T-cell (primary cell): Measurements from ENCODE around the gene RITA1. TPM values are rescaled to one million over a fixed set of nuclear protein-coding genes. Genes with fewer than 3 reads are reported as not detected.

Experiments
- ATAC-seq, 4 experiments: fragments of 200-7000 bp in 3 of 4; fragments of 150-1000 bp in 1 of 4; cut with Tn5 transposase; replicated peaks in 1 of 4; 1 replicate in 3 of 4; 2 replicates in 1 of 4; pipeline ENCODE4 v1.10.0; 2021; ENCODE audit warnings: moderate library complexity in 3 of 4, mild to moderate bottlenecking in 2 of 4, moderate number of reproducible peaks in 1 of 4
- CTCF ChIA-PET, 2 donors: fragments of 300-600 bp; sonication (Branson Sonifier 250); formaldehyde crosslinking; loops; one replicate each; lab custom pipeline; 2022; ENCODE audit warnings: antibody characterized with exemption in 2 of 2; lab: Charles Lee
- POLR2A ChIA-PET, 2 donors: fragments of 300-600 bp; sonication (Branson Sonifier 250); formaldehyde crosslinking; loops; one replicate each; lab custom pipeline; 2022; ENCODE audit warnings: antibody characterized with exemption in 2 of 2; lab: Charles Lee
- DNase-seq, 35 experiments: peaks; one replicate each; pipeline versions ENCODE4 v3.0.0 to v3.0.0-alpha.2; 2013 to 2023
- H3K27ac ChIP-seq: one replicate; pipeline ENCODE4 v1.5.1; 2013; ENCODE audit warnings: low read length
- H3K27me3 ChIP-seq, 2 experiments: replicated peaks in 1 of 2; 1 replicate in 1 of 2; 2 replicates in 1 of 2; pipeline versions ENCODE4 v1.6.1 to v1.7.0; 2013; ENCODE audit warnings: low read length in 1 of 2, mixed read lengths in 1 of 2; ENCODE audit not compliant: control insufficient read depth in 2 of 2, insufficient read depth in 2 of 2; ENCODE audit errors: extremely low read depth in 1 of 2
- H3K36me3 ChIP-seq, 2 donors: 1 replicate in 1 of 2; 2 replicates in 1 of 2; pipeline versions ENCODE4 v1.6.1 to v1.7.0; 2013; ENCODE audit warnings: low read length in 1 of 2; ENCODE audit not compliant: control insufficient read depth in 2 of 2, insufficient read depth in 1 of 2; ENCODE audit errors: extremely low read depth in 1 of 2
- H3K4me1 ChIP-seq, 2 experiments: 1 replicate in 1 of 2; 2 replicates in 1 of 2; pipeline versions ENCODE4 v1.6.1 to v1.7.0; 2013; ENCODE audit warnings: low read length in 2 of 2, mixed read lengths in 1 of 2; ENCODE audit not compliant: insufficient read depth in 2 of 2, control insufficient read depth in 1 of 2; ENCODE audit errors: extremely low read depth in 1 of 2
- H3K4me3 ChIP-seq, 2 donors: 1 replicate in 1 of 2; 2 replicates in 1 of 2; pipeline versions ENCODE4 v1.5.1 to v1.7.0; 2013; ENCODE audit warnings: mild to moderate bottlenecking in 2 of 2, low read length in 1 of 2, moderate library complexity in 1 of 2; ENCODE audit not compliant: control insufficient read depth in 1 of 2; ENCODE audit errors: extremely low read depth in 1 of 2
- H3K9me3 ChIP-seq: 2 replicates; pipeline ENCODE4 v1.7.0; 2013
- H3K27ac Mint-ChIP-seq, 2 donors: one replicate each; pipeline ENCODE4 v1.8.0; 2020 to 2021; ENCODE audit warnings: mild to moderate bottlenecking in 2 of 2, mixed read lengths in 2 of 2
- H3K27me3 Mint-ChIP-seq, 2 donors: one replicate each; pipeline ENCODE4 v1.8.0; 2021 to 2022; ENCODE audit warnings: mixed read lengths in 2 of 2
- H3K36me3 Mint-ChIP-seq: one replicate; pipeline ENCODE4 v1.8.0; 2021; ENCODE audit warnings: mixed read lengths
- H3K4me1 Mint-ChIP-seq, 3 donors: one replicate each; pipeline ENCODE4 v1.8.0; 2020 to 2022; ENCODE audit warnings: mixed read lengths in 3 of 3, mild to moderate bottlenecking in 1 of 3
- H3K4me3 Mint-ChIP-seq, 3 donors: one replicate each; pipeline ENCODE4 v1.8.0; 2020 to 2022; ENCODE audit warnings: mild to moderate bottlenecking in 3 of 3, mixed read lengths in 3 of 3, moderate library complexity in 3 of 3
- H3K9me3 Mint-ChIP-seq, 3 donors: one replicate each; pipeline ENCODE4 v1.8.0; 2020 to 2022; ENCODE audit warnings: mixed read lengths in 3 of 3
- WGBS: methylation state at CpG from one replicate; pipeline ENCODE4 v1.1.5; 2013; ENCODE audit warnings: missing lambda C conversion rate; ENCODE audit not compliant: insufficient coverage; 5-methylcytosine and 5-hydroxymethylcytosine counted together
- total RNA-seq, 35 experiments: library from RNA in 6 of 35; stranded (reverse) in 6 of 35; fragments of 120-200 nt in 1 of 35; gene quantifications; one replicate each; pipeline versions ENCODE4 v1.2.1 to v1.2.4 and lab custom pipeline; 2013 to 2026

The RITA1 gene
- total RNA-seq, 5 donors from 2014 or later (not counting 1 experiment from before 2014, with no cell fraction given) = 7.8 to 17.8 (median 13.8) TPM

DNA sequence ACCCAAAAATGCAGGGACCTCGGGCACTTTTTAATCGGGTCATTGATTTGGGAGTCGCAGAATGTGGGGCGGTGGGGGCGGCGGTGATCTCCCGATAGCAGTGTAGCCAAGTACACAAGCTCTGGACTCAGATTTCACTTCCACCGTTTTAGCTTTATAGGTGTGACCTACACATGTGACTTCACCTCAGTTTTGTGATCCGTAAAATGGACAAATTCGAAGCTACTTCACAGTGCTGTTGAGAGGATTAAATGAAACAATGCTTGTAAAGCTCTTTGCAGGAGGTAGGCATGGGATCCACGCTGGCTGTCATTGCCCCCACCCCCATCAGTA lies 478 bp downstream of the RITA1 start:
- DNase-seq (no peak), ATAC-seq (no peak)
- 0% methylated on average over 1 of the region's 11 CpGs for WGBS
- H3K9me3 Mint-ChIP-seq = no peaks in the 10 kb centered on the region
- ChIA-PET POLR2A (interaction anchor here (0.6 to 0.7 kb wide), 4 partner anchors 27 to 37 kb away, joined by 3 to 10 read pairs (median 5); no protein-coding TSS in a partner anchor), CTCF (interaction anchor here (0.5 to 1.2 kb wide), 5 partner anchors 11 to 193 kb away, joined by 3 to 5 read pairs (median 3); no protein-coding TSS in a partner anchor)
- peak overlapping the region; percentile 94 to 95 for H3K27ac Mint-ChIP-seq
- H3K4me3 Mint-ChIP-seq = peak overlapping the region; percentile 90 to 95 (median 94)
- no peaks in the 10 kb centered on the region for H3K27me3 Mint-ChIP-seq
- H3K4me3 ChIP-seq = peak overlapping the region; percentile 80 to 99
- H3K4me1 Mint-ChIP-seq = peaks cover 31 to 53% (median 45%) of the 10 kb centered on the region in 3 donors
- no peak overlapping the region for H3K27ac ChIP-seq
- H3K4me1 ChIP-seq = peaks cover 11 to 43% of the 10 kb centered on the region in 2 experiments
- no peaks in the 10 kb centered on the region for H3K27me3 ChIP-seq
- peaks cover 16% of the 10 kb centered on the region for H3K36me3 Mint-ChIP-seq
- H3K9me3 ChIP-seq = no peaks in the 10 kb centered on the region
- peaks cover 0 to 10% of the 10 kb centered on the region in 2 donors for H3K36me3 ChIP-seq

GRCh38 chr12:113186666-113187325 lies 1.3 kb downstream of the RITA1 start:
- H3K27ac ChIP-seq = no peak overlapping the region
- Mint-ChIP-seq H3K9me3 (no peaks in the 10 kb centered on the region), H3K4me3 (peak overlapping the region; percentile 90 to 95 (median 94)), H3K4me1 (peaks cover 31 to 49% (median 43%) of the 10 kb centered on the region in 3 donors), H3K36me3 (peaks cover 16% of the 10 kb centered on the region), H3K27ac (peak overlapping the region; percentile 94 to 95), H3K27me3 (no peaks in the 10 kb centered on the region)
- peaks cover 4 to 15% of the 10 kb centered on the region in 2 donors for H3K36me3 ChIP-seq
- no peaks in the 10 kb centered on the region for H3K9me3 ChIP-seq
- peaks cover 11 to 43% of the 10 kb centered on the region in 2 experiments for H3K4me1 ChIP-seq
- 92% methylated on average over 14 of the region's 16 CpGs for WGBS
- ChIA-PET POLR2A (interaction anchor here in 1 of 2 donors (0.6 kb wide), 1 partner anchor 32 kb away, joined by 3 read pairs; no protein-coding TSS in a partner anchor), CTCF (interaction anchor here (0.6 to 1.3 kb wide), 6 partner anchors 10 to 194 kb away, joined by 3 to 11 read pairs (median 4); no protein-coding TSS in a partner anchor)
- H3K4me3 ChIP-seq = no peak overlapping the region
- DNase-seq (no peak), ATAC-seq (no peak)
- H3K27me3 ChIP-seq = no peaks in the 10 kb centered on the region

DNA sequence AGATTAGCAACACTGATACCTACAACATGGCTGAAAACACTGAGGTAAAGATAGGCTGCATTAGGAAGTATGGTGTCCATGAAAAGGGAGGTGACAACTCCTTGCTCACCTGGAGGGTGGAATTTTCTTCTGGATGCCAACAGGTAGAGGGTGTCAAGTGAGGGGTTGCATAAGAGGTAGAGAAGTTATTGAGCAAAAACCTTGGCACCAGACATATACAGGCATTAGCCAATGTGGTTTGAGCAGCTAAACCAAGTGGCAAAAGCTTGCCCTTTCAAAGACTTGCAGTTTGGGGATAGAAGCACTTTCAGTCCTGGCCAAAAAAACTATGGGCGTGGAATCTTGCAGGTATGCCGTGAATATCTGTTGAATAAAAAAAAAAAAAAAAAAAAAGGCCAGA lies 3.8 kb downstream of the RITA1 start:
- Histone ChIP-seq H3K36me3 (peaks cover 4 to 23% of the 10 kb centered on the region in 2 donors), H3K4me1 (peaks cover 8 to 22% of the 10 kb centered on the region in 2 experiments), H3K27ac (no peak overlapping the region), H3K27me3 (no peaks in the 10 kb centered on the region), H3K4me3 (no peak overlapping the region), H3K9me3 (no peaks in the 10 kb centered on the region)
- Mint-ChIP-seq H3K27ac (no peak overlapping the region), H3K4me3 (no peak overlapping the region), H3K4me1 (peaks cover 21 to 29% (median 28%) of the 10 kb centered on the region in 3 donors), H3K27me3 (no peaks in the 10 kb centered on the region), H3K36me3 (peaks cover 25% of the 10 kb centered on the region), H3K9me3 (no peaks in the 10 kb centered on the region)
- ATAC-seq = no peak
- POLR2A ChIA-PET = no interaction called here
- DNase-seq = no peak
- CTCF ChIA-PET = interaction anchor here in 1 of 2 donors (0.7 kb wide), 2 partner anchors 145 to 246 kb away, joined by 7 to 9 read pairs; no protein-coding TSS in a partner anchor
- no CpG with 5 or more reads among the region's 2 CpGs for WGBS

DNA sequence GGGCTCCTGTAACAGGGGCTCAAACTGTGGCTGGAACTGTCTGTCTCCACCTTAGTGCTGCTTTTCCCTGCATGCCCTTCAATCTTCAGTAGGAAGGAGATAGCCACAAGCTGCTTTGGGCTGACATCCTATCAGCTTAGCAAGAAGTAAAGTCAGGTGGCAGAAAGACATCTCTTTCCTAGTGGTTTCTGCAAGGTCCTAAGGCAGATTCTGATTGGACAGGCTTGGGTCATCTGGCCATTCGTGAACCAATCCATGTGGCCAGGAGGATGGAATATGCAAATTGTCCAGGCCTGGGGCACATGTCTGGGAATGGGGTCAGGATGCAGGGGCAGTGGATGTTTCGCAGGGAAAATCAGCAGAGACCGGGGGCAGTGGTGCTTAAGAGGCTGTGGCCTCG lies 5.2 kb downstream of the RITA1 start:
- WGBS = 100% methylated on average over 1 of the region's 4 CpGs
- no peak overlapping the region for H3K27ac ChIP-seq
- CTCF ChIA-PET = interaction anchor here in 1 of 2 donors (0.9 kb wide), 1 partner anchor 102 kb away, joined by 3 read pairs; no protein-coding TSS in a partner anchor

GRCh38 chr12:113191227-113191626 lies 5.7 kb downstream of the RITA1 start:
- Histone ChIP-seq H3K27me3 (no peaks in the 10 kb centered on the region), H3K27ac (no peak overlapping the region), H3K9me3 (no peaks in the 10 kb centered on the region), H3K4me3 (no peak overlapping the region), H3K36me3 (peaks cover 4 to 23% of the 10 kb centered on the region in 2 donors), H3K4me1 (peaks cover 5 to 13% of the 10 kb centered on the region in 2 experiments)
- 91% methylated on average over 14 of the region's 19 CpGs for WGBS
- DNase-seq (no peak), ATAC-seq (no peak)
- ChIA-PET CTCF (interaction anchor here in 1 of 2 donors (0.5 kb wide), 1 partner anchor 170 kb away, joined by 3 read pairs; no protein-coding TSS in a partner anchor), POLR2A (no interaction called here)
- Mint-ChIP-seq H3K4me3 (no peak overlapping the region), H3K36me3 (peaks cover 25% of the 10 kb centered on the region), H3K27ac (no peak overlapping the region), H3K9me3 (no peaks in the 10 kb centered on the region), H3K4me1 (peaks cover 13 to 22% (median 21%) of the 10 kb centered on the region in 3 donors), H3K27me3 (no peaks in the 10 kb centered on the region)

More for the DNA sequence above, 5.2 kb downstream of the RITA1 start:
- no peak overlapping the region for H3K4me3 ChIP-seq
- H3K27me3 ChIP-seq = no peaks in the 10 kb centered on the region
- Mint-ChIP-seq H3K27ac (no peak overlapping the region), H3K36me3 (peaks cover 25% of the 10 kb centered on the region), H3K4me1 (peaks cover 16 to 25% (median 24%) of the 10 kb centered on the region in 3 donors), H3K4me3 (no peak overlapping the region), H3K27me3 (no peaks in the 10 kb centered on the region), H3K9me3 (no peaks in the 10 kb centered on the region)
- peaks cover 8 to 18% of the 10 kb centered on the region in 2 experiments for H3K4me1 ChIP-seq
- POLR2A ChIA-PET = interaction anchor here in 1 of 2 donors (0.6 kb wide), 1 partner anchor 13 kb away, joined by 8 read pairs; no protein-coding TSS in a partner anchor
- no peaks in the 10 kb centered on the region for H3K9me3 ChIP-seq
- DNase-seq = no peak
- peaks cover 4 to 23% of the 10 kb centered on the region in 2 donors for H3K36me3 ChIP-seq
- ATAC-seq = no peak

- Mint-ChIP-seq H3K9me3 (no peaks in the 10 kb centered on the region), H3K4me1 (peaks cover 0 to 5% (median 5%) of the 10 kb centered on the region in 3 donors), H3K36me3 (peaks cover 15% of the 10 kb centered on the region), H3K27ac (no peak overlapping the region), H3K27me3 (no peaks in the 10 kb centered on the region), H3K4me3 (no peak overlapping the region)
- peaks cover 4 to 19% of the 10 kb centered on the region in 2 donors for H3K36me3 ChIP-seq
- ChIA-PET POLR2A (interaction anchor here in 1 of 2 donors (0.7 kb wide), 1 partner anchor 25 kb away, joined by 21 read pairs; no protein-coding TSS in a partner anchor), CTCF (interaction anchor here (0.5 to 1.2 kb wide), 5 partner anchors 31 to 1074 kb away, joined by 3 to 7 read pairs (median 5); no protein-coding TSS in a partner anchor)
- no peaks in the 10 kb centered on the region for H3K9me3 ChIP-seq
- DNase-seq = no peak
- WGBS = 100% methylated on average over 4 of the region's 4 CpGs
- no peak overlapping the region for H3K27ac ChIP-seq
- H3K4me3 ChIP-seq = no peak overlapping the region
- ATAC-seq = no peak
- no peaks in the 10 kb centered on the region for H3K27me3 ChIP-seq
- no peaks in the 10 kb centered on the region for H3K4me1 ChIP-seq
These were observed 9.5 kb downstream of the RITA1 start for GRCh38 chr12:113194971-113195391.
